Psoas muscle (tissue), 8 donors: Measurements from ENCODE around the gene TSACC. TPM values are rescaled to one million over a fixed set of nuclear protein-coding genes. Genes with fewer than 3 reads are reported as not detected.

Experiments used
- ATAC-seq, 4 donors: fragments of 200-7000 bp; cut with Tn5 transposase; one replicate each; pipeline ENCODE4 v1.9.1; 2020; ENCODE audit warnings: moderate library complexity in 3 of 4, mild to moderate bottlenecking in 2 of 4
- DNase-seq, 2 donors: peaks; one replicate each; pipeline ENCODE4 v3.0.0-alpha.2; 2020
- H3K27ac ChIP-seq: fragments of 200-600 bp; one replicate; pipeline ENCODE4 v1.8.0; 2022
- H3K27me3 ChIP-seq, 3 donors: fragments of 200-600 bp in 1 of 3; one replicate each; pipeline versions ENCODE4 v1.6.1 to v1.8.0; 2013 to 2022; ENCODE audit warnings: low read length in 2 of 3, mild to moderate bottlenecking in 2 of 3, moderate library complexity in 1 of 3; ENCODE audit not compliant: insufficient read depth in 3 of 3
- H3K36me3 ChIP-seq, 2 donors: fragments of 200-600 bp in 1 of 2; one replicate each; pipeline versions ENCODE4 v1.6.1 to v1.8.0; 2013 to 2022; ENCODE audit warnings: low read depth in 1 of 2, mild to moderate bottlenecking in 1 of 2, moderate library complexity in 1 of 2; ENCODE audit not compliant: insufficient read depth in 1 of 2
- H3K4me1 ChIP-seq: fragments of 200-600 bp; one replicate; pipeline ENCODE4 v1.8.0; 2022
- H3K4me3 ChIP-seq: fragments of 200-600 bp; one replicate; pipeline ENCODE4 v1.8.0; 2022; ENCODE audit warnings: mild to moderate bottlenecking
- H3K9me3 ChIP-seq: fragments of 200-600 bp; one replicate; pipeline ENCODE4 v1.8.0; 2022
- CTCF ChIP-seq: fragments of 200-600 bp; IDR thresholded peaks from one replicate; pipeline ENCODE4 v1.8.0; 2022; ENCODE audit warnings: antibody characterized with exemption
- WGBS, 3 donors: extraction: QIAGEN DNeasy Blood & Tissue Kit; methylation state at CpG; one replicate each; pipeline versions ENCODE4 v1.1.6 to v1.1.7; 2013; 5-methylcytosine and 5-hydroxymethylcytosine counted together
- intact Hi-C, 2 donors: fragments of 100-400 bp; cut with DNase I; formaldehyde crosslinking; loops; one replicate each; pipeline versions ENCODE4 v1.11.0 to v1.14.2; 2022
- polyA plus RNA-seq, 3 donors: library from polyadenylated mRNA; stranded (reverse); fragments of 200-250 nt; gene quantifications; one replicate each; pipeline ENCODE4 v1.2.3, GENCODE V29; 2013
- total RNA-seq, 4 donors: library from RNA; stranded (reverse); fragmentation: NEBNext Ultra II Directional in 2 of 4; extraction: Animal tissue kit (Norgen Biotek cat#: 25700) in 2 of 4; gene quantifications; one replicate each; pipeline versions ENCODE4 v1.2.1 to v1.2.4, GENCODE V29; 2021 to 2023
- donor health status: healthy with polysubstance abuse.
- donor health status: DM: no; HTN: no; CAD: no; lungs with moderate emphysema.
- donor health status: Bipolar disorder and iron deficiency.
- donor health status: healthy.
- donor health status: DM: yes; HTN: yes; CAD: no.
- donor health status: DM: no; HTN: no; CAD: no.
- donor health status: DM: no; HTN: no; CAD: no.
- donor health status: DM: yes; HTN: yes; CAD: no.

TSACC gene
- total and polyA plus RNA-seq, 7 donors, result 0.30 to 1.7 (median 0.84) TPM

GRCh38 chr1:156392452-156392853 is 54.1 kb downstream of the TSACC start:
- intact Hi-C loops, result no loop called here
- Histone ChIP-seq H3K36me3 (no peaks in the 10 kb centered on the region), H3K9me3 (no peaks in the 10 kb centered on the region), H3K4me1 (no peaks in the 10 kb centered on the region), H3K4me3 (no peak overlapping the region), H3K27ac (no peak overlapping the region), H3K27me3 (peaks cover 0 to 33% (median 6%) of the 10 kb centered on the region in 3 donors)
- no peak for DNase-seq
- TF ChIP-seq CTCF, result no peak
- ATAC-seq, result no peak
- WGBS, 3 donors, result 71 to 80% (median 77%) methylated on average over 13 of the region's 13 CpGs

GRCh38 chr1:156393095-156393494 is 54.8 kb downstream of the TSACC start:
- intact Hi-C loops, result no loop called here
- Histone ChIP-seq H3K9me3 (no peaks in the 10 kb centered on the region), H3K36me3 (no peaks in the 10 kb centered on the region), H3K27me3 (peaks cover 0 to 27% (median 3%) of the 10 kb centered on the region in 3 donors), H3K4me3 (no peak overlapping the region), H3K27ac (no peak overlapping the region), H3K4me1 (no peaks in the 10 kb centered on the region)
- no peak for TF ChIP-seq CTCF
- no peak for ATAC-seq
- DNase-seq, result no peak

GRCh38 chr1:156394082-156394481 is 55.8 kb downstream of the TSACC start:
- ATAC-seq, result no peak
- peaks cover 0 to 17% (median 0%) of the 10 kb centered on the region in 3 donors for H3K27me3 ChIP-seq
- no peaks in the 10 kb centered on the region for H3K9me3 ChIP-seq
- no peak for DNase-seq
- H3K36me3 ChIP-seq, result no peaks in the 10 kb centered on the region
- WGBS, 3 donors, result 77 to 83% (median 81%) methylated on average over 9 of the region's 9 CpGs
- H3K4me3 ChIP-seq, result no peak overlapping the region
- intact Hi-C loops, result no loop called here
- no peak for TF ChIP-seq CTCF
- no peak overlapping the region for H3K27ac ChIP-seq
- H3K4me1 ChIP-seq, result no peaks in the 10 kb centered on the region

- Histone ChIP-seq H3K27me3 (peaks cover 0 to 16% (median 2%) of the 10 kb centered on the region in 3 donors), H3K4me3 (no peak overlapping the region)
- WGBS, 3 donors, result 82 to 85% (median 82%) methylated on average over 16 of the region's 16 CpGs
These were observed 56.6 kb downstream of the TSACC start for GRCh38 chr1:156394835-156395461.

More at GRCh38 chr1:156394835-156395461, 56.6 kb downstream of the TSACC start:
- TF ChIP-seq CTCF, result no peak
- H3K4me1 ChIP-seq, result no peaks in the 10 kb centered on the region
- no peaks in the 10 kb centered on the region for H3K9me3 ChIP-seq
- H3K27ac ChIP-seq, result no peak overlapping the region
- ATAC-seq (no peak), DNase-seq (no peak)
- intact Hi-C loops, result no loop called here
- H3K36me3 ChIP-seq, result no peaks in the 10 kb centered on the region

Other genes with a start within 250 kb of the TSACC start
- gene LMNA, start 223.8 kb upstream of the TSACC start, total RNA-seq, result 100 to 1,000 TPM; 161 to 392 (median 291) TPM
- 100 to 1,000 TPM; 114 to 237 (median 138) TPM for gene LMNA, start 223.8 kb upstream of the TSACC start, polyA plus RNA-seq
- gene SEMA4A, start 184.9 kb upstream of the TSACC start, total RNA-seq, result 1 to 10 TPM; 1.2 to 3.4 (median 2.4) TPM
- gene SEMA4A, start 184.9 kb upstream of the TSACC start, polyA plus RNA-seq, result 1 to 10 TPM in 1 of 3 donors, under 1 TPM in 2; 0.77 to 1.8 (median 0.82) TPM
- 10 to 100 TPM; 11.2 to 29.8 (median 20.1) TPM for gene SLC25A44, start 144.4 kb upstream of the TSACC start, total RNA-seq
- 10 to 100 TPM; 13.6 to 40.3 (median 21.1) TPM for gene SLC25A44, start 144.4 kb upstream of the TSACC start, polyA plus RNA-seq
- gene PMF1, start 125.5 kb upstream of the TSACC start, total RNA-seq, result 10 to 100 TPM; 47.9 to 72.1 (median 65.6) TPM
- gene PMF1, start 125.5 kb upstream of the TSACC start, polyA plus RNA-seq, result 10 to 100 TPM; 52.7 to 93.4 (median 91.0) TPM
- under 1 TPM in 2 of 4 donors, not detected in 2; 0.34 to 0.44 TPM for gene BGLAP, start 96.3 kb upstream of the TSACC start, total RNA-seq
- under 1 TPM in 1 of 3 donors, not detected in 2; 0.33 TPM for gene BGLAP, start 96.3 kb upstream of the TSACC start, polyA plus RNA-seq
- gene PAQR6, start 90.5 kb upstream of the TSACC start, total RNA-seq, result 1 to 10 TPM in 1 of 4 donors, under 1 TPM in 3; 0.32 to 1.2 (median 0.80) TPM
- gene PAQR6, start 90.5 kb upstream of the TSACC start, polyA plus RNA-seq, result under 1 TPM; 0.30 to 0.85 (median 0.39) TPM
- gene SMG5, start 55.7 kb upstream of the TSACC start, total RNA-seq, result 10 to 100 TPM; 46.8 to 90.7 (median 80.8) TPM
- gene SMG5, start 55.7 kb upstream of the TSACC start, polyA plus RNA-seq, result 10 to 100 TPM; 54.0 to 74.5 (median 72.4) TPM
- gene TMEM79, start 54.2 kb upstream of the TSACC start, total RNA-seq, result 1 to 10 TPM in 1 of 4 donors, under 1 TPM in 3; 0.69 to 1.6 (median 0.87) TPM
- 1 to 10 TPM in 2 of 3 donors, under 1 TPM in 1; 0.89 to 3.6 (median 1.5) TPM for gene TMEM79, start 54.2 kb upstream of the TSACC start, polyA plus RNA-seq
- 1 to 10 TPM; 5.1 to 9.6 (median 7.5) TPM for gene GLMP, start 42.8 kb upstream of the TSACC start, total RNA-seq
- gene GLMP, start 42.8 kb upstream of the TSACC start, polyA plus RNA-seq, result 1 to 10 TPM; 6.1 to 8.3 (median 6.8) TPM
- gene VHLL, start 39.2 kb upstream of the TSACC start, total RNA-seq, result not detected
- gene VHLL, start 39.2 kb upstream of the TSACC start, polyA plus RNA-seq, result not detected
- 100 to 1,000 TPM; 164 to 190 (median 178) TPM for gene CCT3, start 234 bp upstream of the TSACC start, total RNA-seq
- gene CCT3, start 234 bp upstream of the TSACC start, polyA plus RNA-seq, result 100 to 1,000 TPM; 144 to 258 (median 207) TPM
- not detected for gene RHBG, start 30.7 kb downstream of the TSACC start, total RNA-seq
- gene RHBG, start 30.7 kb downstream of the TSACC start, polyA plus RNA-seq, result not detected
- 100 to 1,000 TPM; 126 to 258 (median 188) TPM for gene MEF2D, start 162.2 kb downstream of the TSACC start, total RNA-seq
- 10 to 100 TPM; 43.1 to 65.3 (median 58.4) TPM for gene MEF2D, start 162.2 kb downstream of the TSACC start, polyA plus RNA-seq
- gene IQGAP3, start 234.0 kb downstream of the TSACC start, total RNA-seq, result under 1 TPM; 0.07 to 0.24 (median 0.16) TPM
- under 1 TPM; 0.01 to 0.17 (median 0.04) TPM for gene IQGAP3, start 234.0 kb downstream of the TSACC start, polyA plus RNA-seq
- under 1 TPM in 1 of 4 donors, not detected in 3; 0.69 TPM for gene TTC24, start 241.2 kb downstream of the TSACC start, total RNA-seq
- under 1 TPM in 2 of 3 donors, not detected in 1; 0.12 to 0.13 TPM for gene TTC24, start 241.2 kb downstream of the TSACC start, polyA plus RNA-seq